Measurements from ENCODE around the gene RFX1. TPM values are rescaled to one million over a fixed set of nuclear protein-coding genes. Genes with fewer than 3 reads are reported as not detected.

Gene RFX1
- total RNA-seq, 1 experiment from 2014 or later, result 20.4 TPM

- H3K4me1 Mint-ChIP-seq, result peaks cover 6% of the 10 kb centered on the region
- ChIA-PET POLR2A (interaction anchor here (0.6 kb wide), 1 partner anchor 95 kb away, joined by 3 read pairs; no protein-coding TSS in a partner anchor), CTCF (no interaction called here)
- no peak overlapping the region for H3K27ac Mint-ChIP-seq
- DNase-seq (ENCODE audit: low spot score), result no peak
- no peak overlapping the region for H3K4me3 Mint-ChIP-seq
- no peak for TF ChIP-seq TEAD1 (CRISPR knock-in tag; IDR thresholded peaks at IDR 0.05)
- TF ChIP-seq ATF6 (CRISPR knock-in tag; IDR thresholded peaks at IDR 0.05), result no peak
- no peak for TF ChIP-seq HMGA2 (CRISPR knock-in tag; IDR thresholded peaks at IDR 0.05)
- TF ChIP-seq MYBL2 (CRISPR knock-in tag; IDR thresholded peaks at IDR 0.05), result no peak
- no peak for TF ChIP-seq PRRX2 (CRISPR knock-in tag; IDR thresholded peaks at IDR 0.05)
- no peak for TF ChIP-seq ZNF138 (CRISPR knock-in tag; conservative IDR thresholded peaks at IDR 0.05)
- H3K27me3 Mint-ChIP-seq (ENCODE audit: low read depth), result peaks cover 3% of the 10 kb centered on the region
- no peaks in the 10 kb centered on the region for H3K9me3 Mint-ChIP-seq
- H3K36me3 Mint-ChIP-seq, result peaks cover 13% of the 10 kb centered on the region
- no peak for ATAC-seq
Measured at GRCh38 chr19:13965377-13965896, 40.7 kb downstream of the RFX1 start.

- no peaks in the 10 kb centered on the region for H3K9me3 Mint-ChIP-seq
- H3K36me3 Mint-ChIP-seq, result peaks cover 15% of the 10 kb centered on the region
- peaks cover 3% of the 10 kb centered on the region for H3K27me3 Mint-ChIP-seq (ENCODE audit: low read depth)
- no peak for DNase-seq (ENCODE audit: low spot score)
- peaks cover 6% of the 10 kb centered on the region for H3K4me1 Mint-ChIP-seq
- CTCF ChIA-PET, result interaction anchor here (3.7 kb wide), 1 partner anchor 95 kb away, joined by 21 read pairs; no protein-coding TSS in a partner anchor
- ATAC-seq, result no peak
- no peak overlapping the region for H3K4me3 Mint-ChIP-seq
- POLR2A ChIA-PET, result no interaction called here
- no peak overlapping the region for H3K27ac Mint-ChIP-seq
- no peak for TF ChIP-seq JUN (CRISPR knock-in tag; IDR thresholded peaks at IDR 0.05)
- no peak for TF ChIP-seq SMAD3 (CRISPR knock-in tag; IDR thresholded peaks at IDR 0.05; ENCODE audit: borderline replicate concordance)
- TF ChIP-seq OVOL2 (CRISPR knock-in tag; IDR thresholded peaks at IDR 0.05; ENCODE audit: borderline replicate concordance), result no peak
- no peak for TF ChIP-seq ARID4B (CRISPR knock-in tag; IDR thresholded peaks at IDR 0.05; ENCODE audit: borderline replicate concordance)
- no peak for TF ChIP-seq CTCF (IDR thresholded peaks at IDR 0.05)
- no peak for TF ChIP-seq ZNF396 (CRISPR knock-in tag; IDR thresholded peaks at IDR 0.05; ENCODE audit: borderline replicate concordance)
- no peak for TF ChIP-seq ZSCAN18 (CRISPR knock-in tag; IDR thresholded peaks at IDR 0.05)
- no peak for TF ChIP-seq PRRX2 (CRISPR knock-in tag; IDR thresholded peaks at IDR 0.05)
- no peak for TF ChIP-seq RELA (CRISPR knock-in tag; IDR thresholded peaks at IDR 0.05; ENCODE audit: borderline replicate concordance)
- no peak for TF ChIP-seq TEAD1 (CRISPR knock-in tag; IDR thresholded peaks at IDR 0.05)
- no peak for TF ChIP-seq TP53 (CRISPR knock-in tag; IDR thresholded peaks at IDR 0.05)
Measured at GRCh38 chr19:13964776-13965175, 41.3 kb downstream of the RFX1 start.
